ENCODE results near the gene GSK3A.

GRCh38 chr19:42286349-42287016, 44.1 kb upstream of the GSK3A start:
- TF ChIP-seq CTCF (IDR thresholded peaks at IDR 0.05; ENCODE audit: poor library complexity) (no peak), EZH2phosphoT487 (IDR thresholded peaks at IDR 0.05; ENCODE audit: low read depth, severe bottlenecking, unreplicated experiment) (no peak), EZH2 (IDR thresholded peaks at IDR 0.05; ENCODE audit: borderline replicate concordance) (no peak)
